ENCODE data around the gene TAS2R46.
"Not testable (repeated sequence)": the region's sequence is repeated elsewhere in the genome, so short reads cannot be mapped to it uniquely, and the experiment has no call there.

TAS2R46 gene, protein sequence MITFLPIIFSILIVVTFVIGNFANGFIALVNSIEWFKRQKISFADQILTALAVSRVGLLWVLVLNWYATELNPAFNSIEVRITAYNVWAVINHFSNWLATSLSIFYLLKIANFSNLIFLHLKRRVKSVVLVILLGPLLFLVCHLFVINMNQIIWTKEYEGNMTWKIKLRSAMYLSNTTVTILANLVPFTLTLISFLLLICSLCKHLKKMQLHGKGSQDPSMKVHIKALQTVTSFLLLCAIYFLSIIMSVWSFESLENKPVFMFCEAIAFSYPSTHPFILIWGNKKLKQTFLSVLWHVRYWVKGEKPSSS

DNA sequence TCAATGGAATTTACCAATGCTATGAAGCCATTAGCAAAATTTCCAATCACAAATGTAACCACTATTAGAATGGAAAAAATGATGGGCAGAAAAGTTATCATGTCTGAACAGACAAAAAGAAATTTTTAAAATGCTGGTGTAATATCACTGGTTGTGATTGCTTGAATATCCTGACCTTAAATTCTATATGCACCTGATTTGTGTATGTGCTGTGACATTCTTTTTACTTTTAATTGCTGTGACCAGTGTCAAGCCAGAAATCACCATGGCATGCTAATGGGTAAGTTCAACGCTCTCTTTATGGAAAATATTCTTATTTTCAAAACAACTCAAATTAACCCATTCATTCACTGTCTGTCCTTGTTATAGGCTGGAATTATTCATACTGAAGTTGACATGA is at the start of gene TAS2R46:
TSS of gene TAS2R46 (minus strand) at position 101 of the 400 bp plus-strand sequence. CDS start at position 101, 0 bp downstream.
- not testable (repeated sequence) for DNase-seq

DNA sequence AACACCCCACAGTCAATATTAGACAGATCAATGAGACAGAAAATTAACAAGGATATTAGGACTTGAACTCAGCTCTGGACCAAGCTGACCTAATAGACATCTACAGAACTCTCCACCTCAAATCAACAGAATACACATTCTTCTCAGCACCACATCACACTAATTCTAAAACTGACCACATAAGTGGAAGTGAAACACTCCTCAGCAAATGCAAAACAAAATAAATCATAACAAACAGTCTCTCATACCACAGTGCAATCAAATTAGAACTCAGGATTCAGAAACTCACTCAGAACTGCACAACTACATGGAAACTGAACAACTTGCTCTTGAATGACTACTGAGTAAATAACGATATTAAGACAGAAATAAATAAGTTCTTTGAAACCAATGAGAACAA is 49.1 kb upstream of the TAS2R46 start:
- not testable (repeated sequence) for DNase-seq

DNA sequence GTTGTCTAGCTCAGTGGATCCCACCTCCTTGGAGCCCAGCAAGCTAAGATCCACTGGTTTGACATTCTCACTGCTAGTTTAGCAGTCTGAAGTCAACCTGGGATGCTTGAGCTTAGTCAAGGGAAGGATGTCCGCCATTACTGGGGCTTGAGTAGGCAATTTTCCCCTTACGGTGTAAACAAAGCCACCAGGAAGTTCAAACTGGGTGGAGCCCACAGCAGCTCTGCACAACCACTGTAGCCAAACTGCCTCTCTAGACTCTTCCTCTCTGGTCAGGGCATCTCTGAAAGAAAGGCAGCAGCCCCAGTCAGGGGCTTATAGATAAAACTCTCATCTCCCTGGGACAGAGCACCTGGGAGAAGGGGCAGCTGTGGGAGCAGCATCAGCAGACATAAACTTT is 46.8 kb upstream of the TAS2R46 start:
- no peak for DNase-seq

DNA sequence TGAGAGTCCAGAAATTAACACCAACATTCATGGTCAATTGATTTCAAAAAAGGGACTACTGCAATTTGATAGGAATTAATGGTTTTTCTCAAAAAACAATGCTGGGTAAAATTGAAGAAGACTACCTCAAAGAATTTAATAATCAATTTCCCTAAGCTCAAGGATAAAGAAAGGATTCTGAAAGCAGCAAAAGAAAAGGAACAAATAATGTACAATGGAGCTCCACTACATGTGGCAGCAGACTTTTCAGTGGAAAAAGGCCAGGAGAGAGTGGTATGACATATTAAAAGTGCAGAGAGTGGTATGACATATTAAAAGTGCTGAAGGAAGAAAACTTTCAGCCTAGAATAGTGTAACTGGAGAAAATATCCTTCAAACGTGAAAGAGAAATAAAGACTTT is 45.6 kb upstream of the TAS2R46 start:
- no peak for DNase-seq

DNA sequence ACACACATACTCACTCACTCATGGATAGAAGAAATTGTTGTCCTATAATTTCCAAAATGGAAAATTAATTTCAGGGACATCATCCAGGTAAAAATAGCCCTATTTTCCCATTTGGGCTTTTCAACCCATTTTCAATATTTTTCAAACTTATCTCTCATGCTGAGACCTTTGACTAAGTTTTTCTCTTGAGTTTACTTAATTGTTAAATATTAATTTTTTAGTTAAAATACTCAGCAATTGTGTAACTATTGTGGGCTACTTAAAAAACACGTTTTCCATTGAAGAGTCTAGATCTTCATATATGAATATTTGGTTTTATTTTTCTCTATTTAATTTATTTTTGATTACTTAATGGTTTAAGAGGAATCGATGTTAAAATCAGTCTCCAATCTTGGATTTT is 44.2 kb upstream of the TAS2R46 start:
- DNase-seq: no peak

DNA sequence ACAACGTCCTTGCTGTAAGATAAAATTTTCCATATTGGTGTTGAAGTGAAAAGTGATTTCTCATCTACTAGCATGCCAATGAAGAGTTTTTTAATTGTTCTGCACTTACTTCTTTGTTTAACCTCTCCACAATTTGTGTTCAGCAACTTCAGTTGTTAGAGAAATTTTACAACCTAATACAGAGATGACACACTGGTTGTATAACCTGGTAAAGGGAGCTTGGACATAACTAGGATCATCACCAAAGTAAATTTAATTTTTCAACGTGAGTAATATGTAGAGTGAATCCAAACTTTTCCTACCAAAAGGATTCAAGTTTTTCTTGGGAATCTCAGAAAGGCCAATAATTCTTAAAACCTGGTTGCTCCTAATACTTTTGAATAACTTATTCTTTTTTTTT is 43.5 kb upstream of the TAS2R46 start:
- no peak for DNase-seq

DNA sequence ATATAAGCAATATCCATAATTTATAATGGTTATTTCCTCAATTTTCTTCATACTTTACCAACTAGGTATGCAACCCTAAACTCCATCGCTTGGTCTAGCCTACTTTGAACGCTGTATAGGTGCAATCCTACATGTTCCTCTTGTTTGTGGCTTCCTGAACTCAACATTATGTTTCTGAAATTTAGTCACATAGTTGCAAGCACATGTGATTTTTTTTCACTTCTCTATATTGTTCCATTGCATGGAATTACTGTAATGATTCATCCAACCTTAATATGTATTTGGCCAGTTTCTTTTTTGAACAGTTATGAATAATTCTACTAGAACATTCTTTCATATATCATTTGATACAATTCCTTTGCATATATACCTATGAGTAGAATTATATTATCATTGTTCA is 32.8 kb upstream of the TAS2R46 start:
- not testable (repeated sequence) for DNase-seq

DNA sequence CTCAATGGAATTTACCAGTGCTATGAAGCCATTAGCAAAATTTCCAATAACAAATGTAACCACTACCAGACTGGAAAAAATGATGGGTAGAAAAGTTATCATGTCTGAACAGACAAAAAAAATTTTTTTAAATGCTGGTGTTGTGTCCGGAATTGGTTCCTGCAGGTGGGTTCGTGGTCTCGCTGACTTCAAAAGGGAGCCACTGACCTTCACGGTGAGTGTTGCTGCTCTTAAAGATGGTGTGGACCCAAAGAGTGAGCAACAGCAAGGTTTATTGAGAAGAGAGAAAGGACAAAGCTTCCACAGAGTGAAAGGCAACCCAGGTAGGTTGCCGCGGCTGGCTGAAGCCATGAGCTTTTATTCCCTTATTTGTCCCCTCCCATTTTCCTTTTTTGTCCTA is 30.0 kb upstream of the TAS2R46 start, which contains the start of gene TAS2R43:
TSS of gene TAS2R43 (minus strand) at position 186 of the 400 bp plus-strand sequence. CDS start at position 102, 84 bp downstream.
- DNase-seq: no peak

DNA sequence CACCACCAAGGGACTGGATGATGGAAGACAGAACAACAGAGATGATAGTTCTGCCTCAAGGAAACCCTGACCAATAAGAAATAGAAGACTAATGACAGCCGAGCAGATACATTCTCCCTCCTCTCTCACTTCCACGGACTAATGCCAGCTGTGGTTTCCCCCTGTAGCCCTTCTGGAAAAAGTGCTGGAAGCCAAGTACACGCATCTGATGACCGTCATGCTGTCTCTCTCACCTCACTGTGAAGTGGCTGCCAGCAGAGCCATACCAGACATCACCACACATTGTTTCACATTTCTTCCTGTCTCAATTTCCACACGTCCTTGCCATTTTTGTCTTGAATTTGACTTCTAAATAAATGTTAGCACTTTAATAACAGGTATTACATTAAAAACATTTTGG is 27.2 kb upstream of the TAS2R46 start:
- no peak for DNase-seq

DNA sequence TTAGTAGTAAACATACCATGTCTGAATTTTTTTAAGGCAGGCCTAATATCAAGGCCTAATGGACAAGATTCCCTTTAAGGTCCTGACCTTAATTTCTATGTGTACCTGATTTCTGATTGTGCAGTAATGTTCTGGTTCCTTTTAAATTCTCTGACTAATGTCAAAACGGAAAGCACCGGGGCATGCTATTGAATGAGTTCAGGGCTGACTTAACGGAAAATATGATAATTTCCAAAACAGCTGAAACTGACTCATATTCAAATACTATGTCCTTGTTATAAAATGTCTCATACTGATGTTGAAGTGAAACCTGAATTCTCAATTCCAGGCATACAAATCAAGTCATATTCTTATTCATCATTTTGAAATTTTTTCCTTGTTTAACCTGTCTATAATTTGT is 23.3 kb upstream of the TAS2R46 start:
- DNase-seq: no peak

DNA sequence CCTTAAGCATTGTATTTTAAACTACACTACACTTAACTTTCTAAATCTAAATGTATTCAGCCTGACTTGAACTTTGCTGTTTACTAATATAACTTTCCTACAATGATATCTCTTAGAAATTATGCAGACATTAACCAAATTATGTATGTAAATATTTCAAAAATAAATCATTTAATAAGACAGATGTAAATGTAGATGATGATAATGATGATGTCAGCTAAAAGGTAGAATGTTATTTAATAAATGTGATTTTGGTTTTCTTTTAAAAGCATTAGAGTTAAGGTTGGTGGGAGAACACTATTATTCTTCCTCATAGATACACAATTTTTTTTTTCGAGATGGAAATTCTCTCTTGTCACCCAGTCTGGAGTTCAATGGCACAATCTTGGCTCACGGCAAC is 19.9 kb upstream of the TAS2R46 start:
- DNase-seq: no peak

DNA sequence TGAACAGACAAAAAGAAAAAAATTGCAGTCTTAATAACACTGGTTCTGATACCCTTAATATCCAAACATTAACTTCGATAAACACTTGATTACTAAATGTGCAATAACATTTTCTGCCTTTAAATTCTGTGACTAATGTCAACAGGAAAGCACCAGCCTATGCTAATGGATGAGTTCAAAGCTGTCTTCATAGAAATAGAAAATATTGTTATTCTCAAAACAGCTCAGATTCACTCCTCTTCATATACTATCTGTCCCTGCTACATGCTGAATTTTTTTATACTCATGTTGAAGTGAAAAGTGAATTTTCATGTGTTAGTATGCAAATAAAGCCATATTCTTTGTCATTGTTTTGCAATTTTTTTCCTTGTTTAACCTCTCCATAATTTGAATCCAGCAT is 16.2 kb upstream of the TAS2R46 start:
- no peak for DNase-seq

DNA sequence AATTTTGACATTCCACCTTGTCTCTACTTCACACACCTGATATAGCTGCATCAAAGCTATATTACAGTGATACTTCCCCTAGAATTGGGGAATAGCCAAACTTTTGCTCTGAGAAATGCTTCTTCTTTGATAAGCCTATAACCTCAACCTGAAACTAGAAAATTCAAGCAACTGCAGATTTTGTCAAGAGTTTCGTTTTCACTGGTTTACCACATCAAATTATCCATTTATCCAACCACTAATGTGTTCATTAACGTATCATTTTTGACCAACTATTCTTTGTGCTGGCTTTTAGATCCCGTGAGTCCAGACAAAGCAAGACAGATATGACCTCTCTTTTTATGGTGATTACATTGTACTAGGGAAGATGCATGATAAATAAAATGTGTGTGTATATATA is 13.5 kb upstream of the TAS2R46 start:
- no peak for DNase-seq

DNA sequence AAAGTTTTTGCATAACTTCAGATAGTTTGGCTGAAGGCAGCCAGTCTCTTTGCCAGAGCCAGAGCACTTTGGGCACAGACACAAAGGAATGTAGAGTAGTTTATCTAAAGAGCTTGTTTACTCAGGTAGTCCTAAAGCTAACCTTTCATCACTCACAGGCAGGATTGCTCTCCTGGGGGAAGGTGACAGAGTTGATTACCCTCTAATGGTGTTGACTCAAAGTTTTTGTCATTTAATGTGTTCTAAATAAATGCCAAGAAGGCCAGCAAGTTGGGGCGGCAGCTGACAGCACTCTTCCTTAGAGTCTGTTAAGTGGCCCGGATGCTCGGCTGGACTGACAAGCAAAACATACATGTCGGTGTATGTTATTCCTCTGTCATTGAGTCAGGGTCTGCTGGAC is 9.3 kb upstream of the TAS2R46 start:
- no peak for DNase-seq

DNA sequence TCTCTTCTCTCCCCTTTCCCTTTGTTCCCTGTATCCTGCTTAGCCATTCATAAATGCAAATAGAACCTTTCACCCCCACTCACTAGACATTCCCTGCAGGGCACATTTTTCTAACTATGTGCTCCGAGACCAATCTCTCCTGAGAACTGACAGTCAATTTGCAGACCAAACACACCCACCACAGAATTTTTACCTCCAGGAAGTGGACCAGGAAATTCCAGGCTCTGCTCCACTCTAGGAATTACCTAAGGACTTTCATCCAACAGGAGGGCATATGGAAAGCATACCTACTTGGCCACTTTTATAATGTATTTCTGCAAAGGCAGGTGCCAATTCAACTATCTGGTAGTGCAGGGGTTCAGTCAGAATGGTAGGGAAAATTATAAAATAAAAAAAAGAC is 8.9 kb upstream of the TAS2R46 start:
- DNase-seq: no peak

DNA sequence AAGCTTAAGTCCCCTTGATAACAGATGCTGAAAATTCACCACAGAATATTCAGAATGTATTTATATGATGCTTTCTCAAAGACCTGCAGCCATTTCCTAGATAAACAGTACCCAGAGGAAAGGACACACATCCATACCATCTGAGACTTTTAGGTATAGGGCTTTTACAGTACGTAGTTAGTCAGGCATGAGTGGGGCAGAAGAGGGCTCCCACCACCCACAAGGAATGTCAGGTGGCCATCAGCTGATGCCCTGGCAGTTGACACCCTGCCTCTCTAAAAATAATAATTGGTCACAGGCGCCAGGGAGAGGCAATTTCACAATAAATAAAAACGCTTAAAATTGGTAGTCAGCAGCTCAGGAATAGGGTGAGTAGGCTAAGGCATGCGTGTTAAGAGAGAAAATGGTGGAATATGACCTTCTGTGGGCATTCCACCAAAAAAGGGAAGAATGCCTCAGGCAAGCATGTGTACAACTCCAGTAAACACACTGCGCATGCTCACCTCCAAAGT is 7.8 kb upstream of the TAS2R46 start:
- no peak for DNase-seq

DNA sequence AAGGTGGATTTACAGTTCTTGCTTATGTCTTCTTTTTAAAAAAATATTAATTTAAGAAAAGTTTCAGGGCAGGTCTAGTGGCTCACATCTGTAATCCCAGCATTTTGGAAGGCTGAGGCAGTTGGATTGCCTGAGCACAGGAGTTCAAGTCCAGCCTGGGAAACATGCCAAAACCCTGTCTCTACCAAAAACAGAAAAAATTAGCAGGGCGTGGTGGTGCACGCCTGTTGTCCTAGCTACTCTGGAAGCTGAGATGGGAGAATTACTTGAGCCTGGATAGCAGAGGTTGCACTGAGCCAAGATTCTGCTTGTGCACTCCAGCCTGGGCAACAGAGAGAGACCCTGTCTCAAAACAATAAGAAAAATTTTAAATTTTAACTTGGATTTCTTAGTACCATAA is 5.4 kb upstream of the TAS2R46 start:
- no peak for DNase-seq

DNA sequence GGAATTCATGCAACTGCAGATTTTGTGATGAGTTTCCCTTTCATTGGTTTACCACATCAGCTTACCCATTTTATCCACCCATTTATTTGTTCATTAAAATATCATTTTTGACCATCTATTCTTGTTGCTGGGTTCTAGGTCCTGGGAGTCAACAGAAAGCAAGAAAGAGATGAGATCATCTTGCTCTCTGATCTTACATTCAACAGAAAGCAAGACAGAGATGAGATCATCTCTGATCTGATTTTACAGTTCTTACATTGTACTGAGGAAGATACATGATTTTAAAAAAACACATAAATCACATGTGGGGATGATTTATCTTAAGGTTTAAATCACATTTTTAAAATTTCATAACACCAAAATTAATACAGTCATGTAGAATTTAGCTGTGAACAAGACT is 2.3 kb downstream of the TAS2R46 start:
- no peak for DNase-seq

DNA sequence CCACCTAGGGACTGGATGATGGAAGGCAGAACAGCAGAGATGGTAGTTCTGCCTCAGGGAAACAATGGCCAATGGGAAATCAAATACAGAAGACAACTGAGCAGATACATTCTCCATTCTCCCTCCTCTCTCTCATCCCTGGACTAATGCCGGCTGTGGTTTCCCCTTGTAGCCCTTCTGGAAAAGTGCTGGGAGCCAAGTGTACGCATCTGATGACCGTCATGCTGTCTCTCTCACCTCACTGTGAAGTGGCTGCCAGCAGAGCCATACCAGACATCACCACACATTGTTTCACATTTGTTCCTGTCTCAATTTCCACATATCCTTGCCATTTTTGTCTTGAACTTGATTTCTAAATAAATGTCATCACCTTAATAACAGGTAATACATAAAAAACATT is 3.1 kb downstream of the TAS2R46 start:
- no peak for DNase-seq

DNA sequence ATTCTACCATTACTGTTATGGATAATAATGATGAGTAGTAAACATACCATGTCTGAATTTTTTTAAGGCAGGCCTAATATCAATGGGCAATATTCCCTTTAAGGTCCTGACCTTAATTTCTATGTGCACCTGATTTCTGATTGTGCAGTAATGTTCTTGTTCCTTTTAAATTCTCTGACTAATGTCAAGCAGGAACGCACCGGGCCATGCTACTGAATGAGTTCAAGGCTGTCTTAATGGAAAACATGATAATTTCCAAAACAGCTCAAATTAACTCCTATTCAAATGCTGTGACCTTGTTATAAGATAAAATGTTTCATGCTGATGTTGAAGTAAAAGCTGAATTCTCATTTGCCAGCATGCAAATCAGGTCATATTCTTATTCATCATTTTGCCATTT is 6.8 kb downstream of the TAS2R46 start:
- DNase-seq: no peak

DNA sequence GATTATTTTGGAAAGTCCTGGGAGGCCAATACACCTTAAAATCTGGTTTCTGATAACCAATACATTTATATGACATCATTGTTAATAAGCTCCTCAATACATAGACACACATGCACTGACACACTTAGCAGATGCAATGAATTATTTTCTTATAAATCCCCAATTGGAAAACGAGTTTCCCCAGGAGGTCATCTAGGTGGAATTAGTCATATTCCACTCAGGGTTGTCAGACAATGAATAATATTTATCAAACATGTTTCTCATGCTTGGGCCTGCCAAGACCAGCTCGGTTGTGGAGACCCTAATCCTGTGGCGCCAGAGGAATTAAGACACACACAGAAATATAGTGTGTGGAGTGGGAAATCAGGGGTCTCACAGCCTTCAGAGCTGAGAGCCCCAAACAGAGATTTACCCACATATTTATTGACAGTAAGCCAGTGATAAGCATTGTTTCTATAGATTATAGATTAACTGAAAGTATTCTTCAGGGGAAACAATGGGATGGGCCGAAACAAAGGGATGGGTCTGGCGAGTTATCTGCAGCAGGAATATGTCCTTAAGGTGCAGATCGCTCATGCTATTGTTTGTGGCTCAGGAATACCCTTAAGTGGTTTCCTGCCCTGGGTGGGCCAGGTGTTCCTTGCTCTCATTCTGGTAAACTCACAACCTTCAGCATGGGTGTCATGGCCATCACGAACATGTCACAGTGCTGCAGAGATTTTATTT is 12.1 kb downstream of the TAS2R46 start:
- DNase-seq: not testable (repeated sequence)

DNA sequence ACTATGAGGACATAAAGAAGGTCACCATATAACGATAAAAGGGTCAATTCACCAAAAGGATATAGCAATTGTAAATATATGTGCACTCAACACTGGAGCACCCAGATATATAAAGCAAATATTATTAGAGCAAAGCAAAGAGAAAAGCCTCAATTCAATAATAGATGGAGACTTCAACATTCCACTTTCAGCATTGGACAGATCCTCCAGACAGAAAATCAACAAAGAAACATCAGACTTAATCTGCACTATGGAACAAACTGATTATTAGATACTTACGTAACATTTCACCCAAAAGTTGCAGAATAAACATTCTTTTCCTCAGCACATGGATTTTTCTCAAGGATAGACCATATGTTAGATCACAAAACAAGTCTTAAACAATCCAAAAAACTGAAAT is 20.7 kb downstream of the TAS2R46 start:
- DNase-seq: not testable (repeated sequence)

DNA sequence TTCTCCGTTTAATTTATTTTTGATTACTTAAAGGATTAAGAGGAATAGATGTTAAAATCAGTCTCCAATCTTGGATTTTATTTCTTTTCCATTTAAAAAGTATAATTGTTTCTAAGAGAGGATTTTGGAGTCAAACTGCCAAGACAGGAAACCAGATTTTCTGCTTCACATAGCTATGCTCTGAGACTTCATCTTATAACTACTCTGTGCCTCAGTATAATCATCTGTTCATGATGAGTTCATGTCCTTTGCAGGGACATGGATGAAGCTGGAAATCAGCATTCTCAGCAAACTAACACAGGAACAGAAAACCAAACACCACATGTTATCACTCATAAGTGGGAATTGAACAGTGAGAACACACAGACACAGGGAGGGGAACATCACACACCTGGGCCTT is 21.9 kb downstream of the TAS2R46 start:
- no peak for DNase-seq

DNA sequence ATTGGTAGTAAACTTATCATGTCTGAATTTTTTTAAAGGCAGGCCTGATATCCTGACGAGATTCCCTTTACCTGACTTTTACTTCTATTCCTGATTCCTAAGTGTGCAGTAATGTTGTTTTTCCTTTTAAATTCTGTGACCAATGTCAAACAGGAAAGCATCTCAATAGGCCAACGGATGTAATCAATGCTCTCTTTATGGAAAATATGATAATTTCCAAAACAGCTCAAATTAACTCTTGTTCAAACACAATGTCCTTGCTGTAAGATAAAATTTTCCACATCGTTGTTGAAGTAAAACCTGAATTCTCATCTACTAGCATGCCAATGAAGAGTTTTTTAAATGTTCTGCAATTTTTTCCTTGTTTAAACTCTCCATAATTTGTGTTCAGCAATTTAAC is 22.9 kb downstream of the TAS2R46 start:
- no peak for DNase-seq
